SK-N-SH treated with all-trans-retinoic acid at 6 μM for 48 hours (cell line): ENCODE data around the gene PRMT9.

Source experiments
- ATAC-seq: fragments of 200-7000 bp; cut with Tn5 transposase; 3 replicates; pipeline ENCODE4 v1.9.1; 2020; ENCODE audit warnings: mild to moderate bottlenecking, moderate library complexity
- ARNTL ChIP-seq: fragments of 450-650 bp; formaldehyde crosslinking; IDR thresholded peaks from 2 replicates; pipeline ENCODE4 v1.5.0; 2020; ENCODE audit warnings: low read depth, mild to moderate bottlenecking, moderate library complexity, borderline replicate concordance
- BACH2 ChIP-seq: fragments of 250-450 bp; sonication (Bioruptor Pico); IDR thresholded peaks from 2 replicates; pipeline ENCODE4 v1.9.0; 2021; ENCODE audit warnings: mild to moderate bottlenecking, borderline replicate concordance
- CSDC2 ChIP-seq: fragments of 250-450 bp; sonication (Bioruptor Pico); IDR thresholded peaks from 2 replicates; pipeline ENCODE4 v1.5.0; 2020; ENCODE audit warnings: mild to moderate bottlenecking, moderate library complexity
- ESRRG ChIP-seq: fragments of 250-450 bp; sonication (Bioruptor Pico); IDR thresholded peaks from 2 replicates; pipeline ENCODE4 v1.6.1; 2021; ENCODE audit warnings: mild to moderate bottlenecking
- GLIS3 ChIP-seq: fragments of 250-450 bp; sonication (Bioruptor Pico); IDR thresholded peaks from 2 replicates; pipeline ENCODE4 v1.5.0; 2020; ENCODE audit warnings: mild to moderate bottlenecking, moderate library complexity
- ISL1 ChIP-seq: fragments of 250-450 bp; sonication (Bioruptor Pico); IDR thresholded peaks from 2 replicates; pipeline ENCODE4 v2.1.2; 2022; ENCODE audit warnings: mild to moderate bottlenecking, moderate library complexity
- OSR1 ChIP-seq: fragments of 250-450 bp; sonication (Bioruptor Pico); IDR thresholded peaks from 2 replicates; pipeline ENCODE4 v1.8.0; 2022; ENCODE audit warnings: moderate library complexity, mild to moderate bottlenecking, inconsistent platforms
- PATZ1 ChIP-seq: fragments of 250-450 bp; sonication (Bioruptor Pico); IDR thresholded peaks from 2 replicates; pipeline ENCODE4 v1.8.0; 2020; ENCODE audit warnings: mild to moderate bottlenecking, moderate library complexity, borderline replicate concordance
- RARB ChIP-seq: fragments of 250-450 bp; sonication (Bioruptor Pico); IDR thresholded peaks from 2 replicates; pipeline ENCODE4 v1.8.0; 2021; ENCODE audit warnings: mild to moderate bottlenecking, moderate library complexity
- SNAI2 ChIP-seq: fragments of 250-450 bp; sonication (Bioruptor Pico); IDR thresholded peaks from 2 replicates; pipeline ENCODE4 v1.5.0; 2020; ENCODE audit warnings: mild to moderate bottlenecking, moderate library complexity
- TCF4 ChIP-seq: fragments of 250-450 bp; sonication (Bioruptor Pico); IDR thresholded peaks from 2 replicates; pipeline ENCODE4 v1.8.0; 2021; ENCODE audit warnings: mild to moderate bottlenecking, moderate library complexity, borderline replicate concordance
- TOX ChIP-seq: fragments of 250-450 bp; sonication (Bioruptor Pico); IDR thresholded peaks from 2 replicates; pipeline ENCODE4 v1.8.0; 2021; ENCODE audit warnings: mild to moderate bottlenecking, moderate library complexity, borderline replicate concordance
- ZFP3 ChIP-seq: fragments of 250-450 bp; sonication (Bioruptor Pico); IDR thresholded peaks from 2 replicates; pipeline ENCODE4 v1.5.0; 2020; ENCODE audit warnings: mild to moderate bottlenecking, moderate library complexity
- ZFP30 ChIP-seq: fragments of 450-650 bp; formaldehyde crosslinking; IDR thresholded peaks from 2 replicates; pipeline ENCODE4 v1.5.0; 2022; ENCODE audit warnings: mild to moderate bottlenecking, moderate library complexity
- ZNF565 ChIP-seq: fragments of 450-650 bp; formaldehyde crosslinking; conservative IDR thresholded peaks from 2 replicates; pipeline ENCODE4 v1.5.0; 2020; ENCODE audit warnings: low read depth, mild to moderate bottlenecking, moderate library complexity
- ZNF70 ChIP-seq: fragments of 450-650 bp; formaldehyde crosslinking; IDR thresholded peaks from 2 replicates; pipeline ENCODE4 v1.5.0; 2020; ENCODE audit warnings: mild to moderate bottlenecking, moderate library complexity
- ZNF8 ChIP-seq: fragments of 450-650 bp; formaldehyde crosslinking; IDR thresholded peaks from 2 replicates; pipeline ENCODE4 v1.5.0; 2020; ENCODE audit warnings: mild to moderate bottlenecking, moderate library complexity
- TF ChIP-seq, protein P1 (sequence below): fragments of 250-450 bp; sonication (Bioruptor Pico); IDR thresholded peaks from 2 replicates; pipeline ENCODE4 v1.5.1; 2021; ENCODE audit warnings: mild to moderate bottlenecking, moderate library complexity
- TF ChIP-seq, protein P2 (sequence below): fragments of 250-450 bp; sonication (Bioruptor Pico); IDR thresholded peaks from 2 replicates; pipeline ENCODE4 v1.5.1; 2020; ENCODE audit warnings: low read depth, mild to moderate bottlenecking, moderate library complexity
- TF ChIP-seq, protein P3 (sequence below): fragments of 250-450 bp; sonication (Bioruptor Pico); IDR thresholded peaks from 2 replicates; pipeline ENCODE4 v1.5.0; 2020; ENCODE audit warnings: mild to moderate bottlenecking, moderate library complexity

The PRMT9 gene

DNA sequence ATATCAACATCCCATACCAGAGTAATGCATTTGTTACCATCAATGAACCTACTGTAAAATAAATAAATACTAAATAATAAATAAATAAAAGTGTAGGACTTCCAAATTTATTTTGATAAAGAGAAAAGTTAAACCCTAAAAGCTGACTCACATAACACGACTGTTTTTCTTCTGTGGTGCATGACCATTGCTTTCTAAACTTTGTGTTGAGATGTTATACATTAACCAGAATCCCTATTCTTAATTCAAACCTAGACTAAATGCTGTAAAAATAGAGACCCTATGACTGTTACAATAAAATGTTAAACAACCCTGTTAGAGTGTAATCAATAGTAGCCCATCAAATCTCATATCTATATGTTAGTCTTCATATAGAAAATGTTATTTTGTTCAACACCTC lies 20.9 kb upstream of the PRMT9 start:
- TF ChIP-seq, protein P1, sequence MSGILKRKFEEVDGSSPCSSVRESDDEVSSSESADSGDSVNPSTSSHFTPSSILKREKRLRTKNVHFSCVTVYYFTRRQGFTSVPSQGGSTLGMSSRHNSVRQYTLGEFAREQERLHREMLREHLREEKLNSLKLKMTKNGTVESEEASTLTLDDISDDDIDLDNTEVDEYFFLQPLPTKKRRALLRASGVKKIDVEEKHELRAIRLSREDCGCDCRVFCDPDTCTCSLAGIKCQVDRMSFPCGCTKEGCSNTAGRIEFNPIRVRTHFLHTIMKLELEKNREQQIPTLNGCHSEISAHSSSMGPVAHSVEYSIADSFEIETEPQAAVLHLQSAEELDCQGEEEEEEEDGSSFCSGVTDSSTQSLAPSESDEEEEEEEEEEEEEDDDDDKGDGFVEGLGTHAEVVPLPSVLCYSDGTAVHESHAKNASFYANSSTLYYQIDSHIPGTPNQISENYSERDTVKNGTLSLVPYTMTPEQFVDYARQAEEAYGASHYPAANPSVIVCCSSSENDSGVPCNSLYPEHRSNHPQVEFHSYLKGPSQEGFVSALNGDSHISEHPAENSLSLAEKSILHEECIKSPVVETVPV (CRISPR knock-in tag), result no peak
- TF ChIP-seq, protein P2, sequence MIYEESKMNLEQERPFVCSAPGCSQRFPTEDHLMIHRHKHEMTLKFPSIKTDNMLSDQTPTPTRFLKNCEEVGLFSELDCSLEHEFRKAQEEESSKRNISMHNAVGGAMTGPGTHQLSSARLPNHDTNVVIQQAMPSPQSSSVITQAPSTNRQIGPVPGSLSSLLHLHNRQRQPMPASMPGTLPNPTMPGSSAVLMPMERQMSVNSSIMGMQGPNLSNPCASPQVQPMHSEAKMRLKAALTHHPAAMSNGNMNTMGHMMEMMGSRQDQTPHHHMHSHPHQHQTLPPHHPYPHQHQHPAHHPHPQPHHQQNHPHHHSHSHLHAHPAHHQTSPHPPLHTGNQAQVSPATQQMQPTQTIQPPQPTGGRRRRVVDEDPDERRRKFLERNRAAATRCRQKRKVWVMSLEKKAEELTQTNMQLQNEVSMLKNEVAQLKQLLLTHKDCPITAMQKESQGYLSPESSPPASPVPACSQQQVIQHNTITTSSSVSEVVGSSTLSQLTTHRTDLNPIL (CRISPR knock-in tag), result no peak
- TF ChIP-seq ESRRG (CRISPR knock-in tag), result no peak
- TF ChIP-seq SNAI2 (CRISPR knock-in tag), result no peak
- no peak for TF ChIP-seq PATZ1 (CRISPR knock-in tag)
- TF ChIP-seq TCF4 (CRISPR knock-in tag), result no peak
- TF ChIP-seq, protein P3, sequence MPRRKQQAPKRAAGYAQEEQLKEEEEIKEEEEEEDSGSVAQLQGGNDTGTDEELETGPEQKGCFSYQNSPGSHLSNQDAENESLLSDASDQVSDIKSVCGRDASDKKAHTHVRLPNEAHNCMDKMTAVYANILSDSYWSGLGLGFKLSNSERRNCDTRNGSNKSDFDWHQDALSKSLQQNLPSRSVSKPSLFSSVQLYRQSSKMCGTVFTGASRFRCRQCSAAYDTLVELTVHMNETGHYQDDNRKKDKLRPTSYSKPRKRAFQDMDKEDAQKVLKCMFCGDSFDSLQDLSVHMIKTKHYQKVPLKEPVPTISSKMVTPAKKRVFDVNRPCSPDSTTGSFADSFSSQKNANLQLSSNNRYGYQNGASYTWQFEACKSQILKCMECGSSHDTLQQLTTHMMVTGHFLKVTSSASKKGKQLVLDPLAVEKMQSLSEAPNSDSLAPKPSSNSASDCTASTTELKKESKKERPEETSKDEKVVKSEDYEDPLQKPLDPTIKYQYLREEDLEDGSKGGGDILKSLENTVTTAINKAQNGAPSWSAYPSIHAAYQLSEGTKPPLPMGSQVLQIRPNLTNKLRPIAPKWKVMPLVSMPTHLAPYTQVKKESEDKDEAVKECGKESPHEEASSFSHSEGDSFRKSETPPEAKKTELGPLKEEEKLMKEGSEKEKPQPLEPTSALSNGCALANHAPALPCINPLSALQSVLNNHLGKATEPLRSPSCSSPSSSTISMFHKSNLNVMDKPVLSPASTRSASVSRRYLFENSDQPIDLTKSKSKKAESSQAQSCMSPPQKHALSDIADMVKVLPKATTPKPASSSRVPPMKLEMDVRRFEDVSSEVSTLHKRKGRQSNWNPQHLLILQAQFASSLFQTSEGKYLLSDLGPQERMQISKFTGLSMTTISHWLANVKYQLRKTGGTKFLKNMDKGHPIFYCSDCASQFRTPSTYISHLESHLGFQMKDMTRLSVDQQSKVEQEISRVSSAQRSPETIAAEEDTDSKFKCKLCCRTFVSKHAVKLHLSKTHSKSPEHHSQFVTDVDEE, result no peak
- TF ChIP-seq OSR1 (CRISPR knock-in tag), result no peak
- TF ChIP-seq GLIS3, result no peak
- no peak for TF ChIP-seq ZNF70 (CRISPR knock-in tag)
- TF ChIP-seq RARB (CRISPR knock-in tag), result no peak
- TF ChIP-seq BACH2, result no peak
- TF ChIP-seq CSDC2 (CRISPR knock-in tag), result no peak
- TF ChIP-seq ZNF8 (CRISPR knock-in tag), result no peak
- TF ChIP-seq ZFP30 (CRISPR knock-in tag), result no peak
- no peak for TF ChIP-seq TOX
- no peak for TF ChIP-seq ISL1
- no peak for ATAC-seq

DNA sequence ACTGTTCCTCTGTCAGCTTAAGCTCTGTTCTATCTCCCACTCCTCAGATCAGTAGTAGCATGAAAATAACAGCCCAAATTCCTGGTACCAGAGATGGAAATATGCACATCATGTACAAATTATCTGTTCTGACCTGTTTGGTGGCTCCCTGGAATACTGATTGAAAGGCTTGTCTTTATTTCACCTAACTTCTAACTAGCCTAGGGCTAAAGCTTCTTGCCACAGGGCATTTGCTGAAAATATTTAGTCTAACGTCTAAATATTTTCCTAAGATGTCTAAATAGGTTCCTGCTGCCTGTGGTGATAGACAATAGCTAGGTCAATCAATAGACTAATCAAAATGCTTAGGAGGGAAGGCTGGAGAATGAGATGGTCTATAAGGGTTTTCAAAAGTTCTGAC lies 12.9 kb upstream of the PRMT9 start:
- TF ChIP-seq ZNF70 (CRISPR knock-in tag) (no peak), ARNTL (CRISPR knock-in tag) (no peak), GLIS3 (no peak), OSR1 (CRISPR knock-in tag) (no peak), PATZ1 (CRISPR knock-in tag) (no peak), ZFP3 (CRISPR knock-in tag) (no peak), ZNF565 (CRISPR knock-in tag) (no peak), RARB (CRISPR knock-in tag) (no peak), SNAI2 (CRISPR knock-in tag) (no peak), BACH2 (no peak), TOX (no peak), ZNF8 (CRISPR knock-in tag) (no peak)
- no peak for ATAC-seq

DNA sequence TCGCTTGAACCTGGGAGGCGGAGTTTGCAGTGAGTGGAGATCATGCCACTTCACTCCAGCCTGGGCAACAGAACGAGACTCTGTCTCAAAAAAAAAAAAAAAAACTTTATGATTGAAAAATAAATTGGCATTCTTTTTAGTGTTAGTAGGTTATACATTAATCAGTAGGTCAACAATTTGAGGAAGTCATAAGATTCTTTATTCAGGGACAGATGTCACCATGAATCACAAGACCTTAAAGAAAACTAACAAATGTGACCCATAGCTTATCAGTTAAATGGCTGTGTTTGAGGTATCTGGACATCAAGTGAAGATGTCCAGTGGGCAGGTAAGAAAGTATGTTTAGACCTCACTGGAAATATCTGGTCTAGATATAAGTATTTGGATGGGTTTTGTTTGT lies 9.3 kb upstream of the PRMT9 start:
- TF ChIP-seq, protein P1 (CRISPR knock-in tag), result no peak
- TF ChIP-seq, protein P3, result no peak
- TF ChIP-seq PATZ1 (CRISPR knock-in tag) (no peak), ISL1 (no peak), ESRRG (CRISPR knock-in tag) (no peak), ARNTL (CRISPR knock-in tag) (no peak)
- TF ChIP-seq, all 23 proteins: peak for 0
- no peak for ATAC-seq
